Right lobe of liver (tissue), 4 donors: ENCODE results near the gene SULT1B1.

Source experiments
- POLR2A ChIP-seq: fragments of 450-650 bp; IDR thresholded peaks from one replicate; pipeline ENCODE4 v1.6.1; 2017; ENCODE audit warnings: antibody characterized with exemption, mild to moderate bottlenecking
- TF ChIP-seq, protein P1 (sequence below), 4 donors: fragments of 200-600 bp in 3 of 4; fragments of 450-650 bp in 1 of 4; IDR thresholded peaks; one replicate each; pipeline versions ENCODE4 v1.5.1 to v1.8.0; 2016 to 2022; ENCODE audit warnings: antibody characterized with exemption in 4 of 4, mild to moderate bottlenecking in 2 of 4
- donor health status: DM: no; HTN: no; CAD: no.
- donor health status: DM: no; HTN: no; CAD: no.
- donor health status: DM: no; HTN: yes; CAD: no.

DNA sequence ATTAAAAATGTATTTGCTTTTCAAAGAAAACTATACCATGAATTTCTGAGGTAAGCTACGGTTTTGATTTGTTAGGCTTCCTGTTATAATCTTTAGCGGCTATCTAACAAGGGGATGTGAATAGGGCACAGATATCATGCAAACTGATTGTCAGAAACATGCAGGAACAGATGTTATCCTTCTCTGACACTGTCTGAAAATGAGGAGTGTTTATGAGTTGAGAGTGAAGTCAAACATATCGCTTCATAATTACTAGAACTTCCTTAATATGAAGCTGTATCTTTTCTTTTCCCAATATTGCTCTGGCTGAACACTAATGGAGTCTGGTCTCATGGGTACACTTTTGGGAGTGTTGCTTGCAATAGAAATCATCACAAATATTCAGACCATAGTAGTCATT lies 16.3 kb upstream of the SULT1B1 start:
- TF ChIP-seq, protein P1, sequence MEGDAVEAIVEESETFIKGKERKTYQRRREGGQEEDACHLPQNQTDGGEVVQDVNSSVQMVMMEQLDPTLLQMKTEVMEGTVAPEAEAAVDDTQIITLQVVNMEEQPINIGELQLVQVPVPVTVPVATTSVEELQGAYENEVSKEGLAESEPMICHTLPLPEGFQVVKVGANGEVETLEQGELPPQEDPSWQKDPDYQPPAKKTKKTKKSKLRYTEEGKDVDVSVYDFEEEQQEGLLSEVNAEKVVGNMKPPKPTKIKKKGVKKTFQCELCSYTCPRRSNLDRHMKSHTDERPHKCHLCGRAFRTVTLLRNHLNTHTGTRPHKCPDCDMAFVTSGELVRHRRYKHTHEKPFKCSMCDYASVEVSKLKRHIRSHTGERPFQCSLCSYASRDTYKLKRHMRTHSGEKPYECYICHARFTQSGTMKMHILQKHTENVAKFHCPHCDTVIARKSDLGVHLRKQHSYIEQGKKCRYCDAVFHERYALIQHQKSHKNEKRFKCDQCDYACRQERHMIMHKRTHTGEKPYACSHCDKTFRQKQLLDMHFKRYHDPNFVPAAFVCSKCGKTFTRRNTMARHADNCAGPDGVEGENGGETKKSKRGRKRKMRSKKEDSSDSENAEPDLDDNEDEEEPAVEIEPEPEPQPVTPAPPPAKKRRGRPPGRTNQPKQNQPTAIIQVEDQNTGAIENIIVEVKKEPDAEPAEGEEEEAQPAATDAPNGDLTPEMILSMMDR (IDR thresholded peaks at IDR 0.05), result no peak
- no peak for TF ChIP-seq POLR2A
